NCI-H2227 (cell line): ENCODE data around the gene KLHL26.
A peak's percentile ranks its signal among the peaks of the same experiment; 100 is the strongest.

Source experiments
- DNase-seq: peaks from one replicate; lab custom pipeline; 2025; ENCODE audit not compliant: unreplicated experiment; lab: John Stamatoyannopoulos, UW

KLHL26 gene

GRCh38 chr19:18684642-18684993 is 47.8 kb downstream of the KLHL26 start:
- DNase-seq = no peak

DNA sequence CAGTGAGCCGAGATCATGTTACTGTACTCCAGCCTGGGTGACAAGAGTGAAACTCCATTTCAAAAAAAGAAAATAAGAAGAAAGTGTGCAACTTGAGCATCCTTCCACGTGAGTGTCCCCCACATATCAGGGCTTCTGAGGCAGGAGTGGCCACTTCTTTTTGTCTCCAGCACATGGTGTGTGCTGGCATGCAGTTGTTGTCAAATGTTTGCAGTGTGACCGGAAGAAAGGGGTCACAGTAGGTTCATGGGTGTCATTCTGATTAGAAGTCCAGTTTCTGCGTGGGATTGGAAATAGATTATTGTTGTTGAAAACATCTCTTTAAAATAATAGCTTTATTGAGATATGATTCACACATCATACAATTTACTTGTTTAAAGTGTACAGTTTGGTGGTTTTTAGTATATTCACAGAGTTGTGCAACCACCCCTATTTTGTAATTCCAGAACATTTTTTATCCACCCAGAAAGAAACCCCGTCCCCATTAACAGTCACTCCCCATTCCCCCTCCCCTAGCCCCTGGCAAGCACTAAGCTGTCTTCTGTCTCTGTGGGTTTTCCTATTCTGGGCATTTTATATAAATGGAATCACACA is 48.9 kb downstream of the KLHL26 start:
- DNase-seq = no peak

- no peak for DNase-seq
Observed at GRCh38 chr19:18687740-18688465, 51.1 kb downstream of the KLHL26 start.

GRCh38 chr19:18696023-18696422 is 59.2 kb downstream of the KLHL26 start:
- no peak for DNase-seq

DNA sequence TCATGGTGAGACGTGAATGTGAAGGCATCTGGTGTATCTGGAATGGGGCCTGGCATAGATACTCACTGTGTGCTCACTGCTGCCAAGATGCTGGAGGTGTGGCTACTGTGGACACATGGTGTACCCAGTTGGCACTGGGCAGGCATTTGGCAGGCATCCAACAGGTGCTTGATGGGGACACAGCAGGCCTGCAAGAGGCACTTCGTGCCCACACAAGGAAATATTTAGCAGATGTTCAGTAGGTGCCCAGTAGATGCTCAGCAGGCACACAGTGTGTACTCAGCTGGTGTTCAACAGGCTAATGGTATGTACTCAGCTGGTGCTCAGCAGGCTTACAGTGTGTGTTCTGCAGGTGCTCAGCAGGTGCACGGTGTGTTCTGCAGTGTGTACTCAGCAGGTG is 60.9 kb downstream of the KLHL26 start:
- DNase-seq = no peak

DNA sequence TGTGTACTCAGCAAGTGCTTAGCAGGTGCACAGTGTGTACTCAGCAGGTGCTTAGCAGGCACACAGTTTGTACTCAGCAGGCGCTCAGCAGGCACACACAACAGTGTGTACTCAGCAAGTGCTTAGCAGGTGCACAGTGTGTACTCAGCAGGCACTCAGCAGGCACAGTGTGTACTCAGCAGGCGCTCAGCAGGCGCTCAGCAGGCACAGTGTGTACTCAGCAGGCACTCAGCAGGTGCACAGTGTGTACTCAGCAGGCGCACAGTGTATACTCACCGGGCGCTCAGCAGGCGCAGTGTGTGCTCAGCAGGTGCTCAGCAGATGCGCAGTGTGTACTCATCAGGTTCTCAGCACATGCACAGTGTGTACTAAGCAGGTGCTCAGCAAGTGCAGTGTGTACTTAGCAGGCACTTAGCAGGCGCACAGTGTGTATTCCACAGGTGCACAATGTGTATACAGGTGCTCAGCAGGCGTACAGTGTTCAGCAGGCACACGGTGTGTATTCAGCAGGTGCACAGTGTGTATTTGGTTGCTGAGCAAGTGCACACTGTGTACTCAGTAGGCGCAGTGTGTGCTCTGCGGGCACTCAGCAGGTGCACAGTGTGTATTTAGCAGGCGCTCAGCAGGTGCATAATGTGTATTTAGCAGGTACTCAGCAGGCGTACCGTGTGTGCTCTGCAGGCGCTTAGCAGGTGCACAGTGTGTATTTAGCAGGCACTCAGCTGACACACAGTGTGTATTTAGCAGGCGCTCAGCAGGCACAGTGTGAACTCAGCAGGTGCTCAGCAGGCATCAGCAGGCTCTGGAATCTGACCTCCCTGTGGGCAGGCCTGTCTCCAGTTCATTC is 61.7 kb downstream of the KLHL26 start:
- DNase-seq = no peak

DNA sequence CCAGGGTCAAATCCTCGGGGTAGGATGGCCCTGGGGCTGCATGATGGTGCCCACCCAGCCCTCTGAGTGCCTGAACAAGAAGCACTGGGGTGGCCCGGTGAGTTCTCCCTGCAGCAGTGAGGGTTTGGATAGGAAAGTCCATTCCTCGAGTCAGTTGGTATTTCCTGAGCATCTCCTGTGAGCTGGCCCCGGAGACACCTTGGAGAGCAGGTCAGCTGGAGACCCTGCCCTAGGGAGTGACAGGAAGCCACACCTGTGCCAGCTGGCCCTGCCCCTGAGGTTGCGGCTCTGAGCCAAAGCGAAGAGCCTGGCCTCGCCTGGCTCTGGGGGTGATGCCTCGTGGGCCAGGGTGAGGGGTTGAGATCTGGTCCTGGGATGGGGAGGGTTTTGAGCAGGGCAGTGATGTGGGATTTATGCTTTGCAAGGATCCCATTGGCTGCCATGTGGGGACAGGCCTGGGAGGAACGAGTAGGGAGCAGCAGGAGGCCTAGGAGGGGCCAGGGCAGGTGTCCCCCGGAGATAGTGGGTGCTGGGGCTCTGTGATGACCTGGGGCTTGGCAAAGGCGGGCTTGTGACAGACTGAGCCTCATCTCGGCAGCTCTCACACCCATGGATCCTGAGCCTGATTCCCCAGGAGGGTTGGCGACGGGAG is 62.7 kb downstream of the KLHL26 start:
- DNase-seq = no peak

GRCh38 chr19:18700501-18701249 is 63.8 kb downstream of the KLHL26 start:
- peak; percentile 89 for DNase-seq

DNA sequence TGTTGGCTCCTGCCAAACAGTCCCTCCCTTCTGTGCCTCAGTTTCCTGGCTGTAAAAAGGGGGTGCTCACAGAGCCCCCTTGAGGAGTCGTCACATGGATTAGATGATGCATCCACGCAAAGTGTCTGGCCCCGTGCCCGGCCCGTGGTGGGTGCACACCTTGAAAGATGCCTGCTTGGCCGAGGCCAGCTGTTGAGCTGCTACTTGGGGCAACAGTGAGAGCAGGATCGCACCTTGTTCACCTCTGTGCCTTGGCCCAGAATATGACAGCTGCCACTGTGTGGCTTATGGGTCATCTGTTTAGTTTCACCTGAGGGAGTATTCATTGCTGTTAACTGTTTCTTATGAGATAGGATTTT is 64.4 kb downstream of the KLHL26 start:
- DNase-seq = no peak

- DNase-seq = no peak
Observed at GRCh38 chr19:18704054-18704453, 67.2 kb downstream of the KLHL26 start.

GRCh38 chr19:18704971-18705370 is 68.1 kb downstream of the KLHL26 start:
- DNase-seq = no peak

DNA sequence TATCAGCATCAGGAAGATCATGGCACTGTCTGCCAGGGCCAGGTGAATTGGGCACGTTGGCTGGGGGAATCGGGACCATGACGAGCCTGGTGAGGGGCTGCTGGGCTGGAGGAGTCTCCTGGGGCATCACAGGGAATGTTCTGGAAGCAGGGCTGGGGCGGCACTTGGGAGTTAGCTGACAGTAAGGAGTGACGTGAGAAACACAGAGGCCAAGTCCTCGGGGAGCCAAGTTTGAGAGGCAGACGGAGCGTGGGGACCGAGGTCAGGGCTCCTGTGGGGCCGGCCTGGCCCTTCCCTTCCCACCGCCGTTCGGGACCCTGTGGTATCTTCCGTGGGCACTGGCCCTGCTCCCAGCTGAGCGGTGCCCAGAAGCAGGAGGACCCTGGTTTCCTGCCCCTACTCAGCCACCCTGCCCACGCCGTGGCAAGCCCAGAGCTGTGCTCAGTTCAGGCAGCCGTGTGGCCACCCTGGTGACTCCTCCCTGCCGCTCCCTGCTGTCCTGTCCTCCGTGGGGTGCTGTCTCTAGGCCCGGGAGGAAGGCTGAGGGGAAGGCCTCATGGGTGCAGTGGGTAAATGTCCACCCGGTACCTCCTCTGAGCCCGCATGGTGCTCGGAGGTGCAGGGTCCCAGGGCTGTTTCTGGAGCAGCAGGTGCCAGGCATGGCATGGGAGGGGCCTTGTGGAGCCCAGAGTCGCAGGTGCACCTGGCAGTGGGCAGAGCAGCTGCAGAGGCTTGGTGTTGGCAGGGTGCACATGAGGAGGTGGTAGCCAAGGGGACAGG is 71.8 kb downstream of the KLHL26 start:
- DNase-seq = no peak

- no peak for DNase-seq
Observed at GRCh38 chr19:18709546-18709945, 72.7 kb downstream of the KLHL26 start.

DNA sequence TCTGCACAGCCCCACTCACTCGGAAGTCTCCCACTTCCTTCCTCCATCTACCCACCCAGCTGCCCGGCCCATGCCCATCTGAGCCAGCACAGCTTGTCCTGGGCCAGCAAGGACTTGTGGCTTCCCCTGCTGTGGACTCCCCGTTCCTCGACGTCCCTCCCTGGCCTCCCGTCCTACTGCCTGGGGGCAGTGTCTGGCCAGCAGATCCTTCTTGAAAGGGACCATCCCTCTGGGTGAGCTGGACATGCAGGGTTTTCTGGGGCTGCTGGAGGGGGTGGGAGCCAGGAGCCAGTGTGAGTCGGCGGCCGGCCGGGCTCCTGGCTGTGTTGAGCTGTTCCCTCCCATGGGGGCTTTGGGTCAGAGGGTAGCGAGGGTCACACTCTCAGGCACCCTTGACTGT is 73.4 kb downstream of the KLHL26 start:
- DNase-seq = no peak

- DNase-seq = no peak
Observed at GRCh38 chr19:18710996-18711751, 74.3 kb downstream of the KLHL26 start.

GRCh38 chr19:18711893-18712292 is 75.1 kb downstream of the KLHL26 start:
- no peak for DNase-seq

DNA sequence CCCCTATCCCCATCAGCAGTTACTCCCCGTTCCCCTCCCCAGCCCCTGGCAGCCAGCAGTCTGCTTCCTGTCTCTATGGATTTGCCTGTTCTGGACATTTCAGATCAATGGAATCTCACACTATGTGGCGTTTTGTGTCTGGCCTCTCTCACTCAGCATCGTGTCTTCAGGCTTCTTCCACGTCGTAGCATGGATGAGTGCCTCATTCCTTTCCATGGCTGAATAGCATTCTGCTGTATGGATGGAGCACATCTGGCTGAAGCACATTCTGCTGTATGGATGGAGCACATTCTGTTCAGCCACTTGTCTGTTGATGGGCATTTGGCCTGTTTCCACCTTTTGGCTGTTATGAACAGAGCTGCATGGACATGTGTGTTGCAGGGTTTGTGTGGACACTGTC is 76.2 kb downstream of the KLHL26 start:
- DNase-seq = no peak

GRCh38 chr19:18713550-18714117 is 76.8 kb downstream of the KLHL26 start:
- no peak for DNase-seq

DNA sequence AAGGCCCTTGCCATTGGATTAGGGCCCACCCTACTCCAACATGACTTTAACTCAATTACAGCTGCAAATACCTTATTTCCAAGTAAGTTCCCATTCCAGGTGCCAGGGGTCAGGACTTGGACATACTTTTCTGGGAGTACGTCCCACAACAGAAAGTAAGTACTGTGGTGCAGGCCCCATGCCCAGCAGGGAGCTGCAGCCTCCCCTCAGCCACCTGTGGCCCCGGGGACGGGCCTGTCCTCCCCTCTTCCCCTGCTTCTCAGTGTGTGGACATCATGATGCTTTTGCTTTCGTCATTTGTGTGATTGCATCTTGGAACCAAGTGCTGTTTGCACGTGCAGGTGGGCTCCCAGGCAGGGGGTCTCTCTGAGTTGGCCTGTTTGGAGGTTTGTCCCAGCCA is 78.6 kb downstream of the KLHL26 start:
- no peak for DNase-seq
